GM21529 (cell line): ENCODE data around the gene FUZ.

Source experiments
- ATAC-seq: cut with Tn5 transposase; IDR thresholded peaks from one replicate; pipeline ENCODE4 v1.9.1; 2021; ENCODE audit not compliant: unreplicated experiment

The FUZ gene

DNA sequence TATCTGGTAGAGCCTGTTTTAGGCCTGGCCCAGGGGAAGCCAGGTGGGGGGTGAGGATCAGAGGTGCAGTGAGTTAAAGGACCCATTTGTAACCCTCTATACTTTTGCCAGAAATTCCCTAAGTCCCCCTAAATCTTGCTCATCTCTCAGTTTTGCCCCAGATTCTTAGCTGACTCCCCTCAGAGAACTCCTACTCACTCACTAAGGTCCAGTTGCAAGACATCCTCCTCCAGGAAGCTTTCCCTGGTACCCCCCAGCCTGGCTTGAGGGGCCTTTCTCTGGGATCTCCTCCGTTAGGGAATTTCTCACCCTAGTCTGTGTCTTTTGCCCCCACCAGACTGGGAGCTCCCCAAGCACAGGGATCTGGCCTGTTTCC lies 51.9 kb downstream of the FUZ start:
- ATAC-seq, result no peak

- ATAC-seq, result no peak
Observed at GRCh38 chr19:49758292-49758691, 54.8 kb downstream of the FUZ start.
